GM12878 (cell line): Measurements from ENCODE around the gene EMILIN3.

ENCODE experiments used
- CTCF ChIP-seq, 3 experiments: IDR thresholded peaks in 2 of 3; conservative IDR thresholded peaks in 1 of 3; 2 replicates each; pipeline ENCODE4 v1.5.1; 2011; ENCODE audit warnings: low read depth in 3 of 3, low read length in 3 of 3, mild to moderate bottlenecking in 3 of 3, control low read depth in 2 of 3, moderate library complexity in 2 of 3, inconsistent platforms in 1 of 3, mixed read lengths in 1 of 3; ENCODE audit not compliant: control insufficient read depth in 2 of 3, insufficient read depth in 1 of 3; ENCODE audit errors: extremely low read depth in 1 of 3
- EP300 ChIP-seq, 2 experiments: fragments of 150-350 bp in 1 of 2; IDR thresholded peaks; 2 replicates each; pipeline ENCODE4 v1.6.1; 2011 to 2012; ENCODE audit warnings: low read depth in 2 of 2, low read length in 2 of 2, borderline replicate concordance in 1 of 2, improper control_type of control experiment in 1 of 2, inconsistent platforms in 1 of 2; ENCODE audit not compliant: control insufficient read depth in 1 of 2
- FOXK2 ChIP-seq: fragments of 450-650 bp; IDR thresholded peaks from 2 replicates; pipeline ENCODE4 v1.6.1; 2017; ENCODE audit warnings: mild to moderate bottlenecking, moderate library complexity
- KDM1A ChIP-seq: fragments of 200-600 bp; sonication (generic); IDR thresholded peaks from 2 replicates; pipeline ENCODE4 v1.6.1; 2016; ENCODE audit warnings: borderline replicate concordance
- TAF1 ChIP-seq: IDR thresholded peaks from 2 replicates; pipeline ENCODE4 v1.6.1; 2011; ENCODE audit warnings: mild to moderate bottlenecking, low read depth, low read length, borderline replicate concordance
- TF ChIP-seq, protein P1 (sequence below): IDR thresholded peaks from 2 replicates; pipeline ENCODE4 v1.6.1; 2011; ENCODE audit warnings: low read depth, low read length, improper control_type of control experiment, borderline replicate concordance

DNA sequence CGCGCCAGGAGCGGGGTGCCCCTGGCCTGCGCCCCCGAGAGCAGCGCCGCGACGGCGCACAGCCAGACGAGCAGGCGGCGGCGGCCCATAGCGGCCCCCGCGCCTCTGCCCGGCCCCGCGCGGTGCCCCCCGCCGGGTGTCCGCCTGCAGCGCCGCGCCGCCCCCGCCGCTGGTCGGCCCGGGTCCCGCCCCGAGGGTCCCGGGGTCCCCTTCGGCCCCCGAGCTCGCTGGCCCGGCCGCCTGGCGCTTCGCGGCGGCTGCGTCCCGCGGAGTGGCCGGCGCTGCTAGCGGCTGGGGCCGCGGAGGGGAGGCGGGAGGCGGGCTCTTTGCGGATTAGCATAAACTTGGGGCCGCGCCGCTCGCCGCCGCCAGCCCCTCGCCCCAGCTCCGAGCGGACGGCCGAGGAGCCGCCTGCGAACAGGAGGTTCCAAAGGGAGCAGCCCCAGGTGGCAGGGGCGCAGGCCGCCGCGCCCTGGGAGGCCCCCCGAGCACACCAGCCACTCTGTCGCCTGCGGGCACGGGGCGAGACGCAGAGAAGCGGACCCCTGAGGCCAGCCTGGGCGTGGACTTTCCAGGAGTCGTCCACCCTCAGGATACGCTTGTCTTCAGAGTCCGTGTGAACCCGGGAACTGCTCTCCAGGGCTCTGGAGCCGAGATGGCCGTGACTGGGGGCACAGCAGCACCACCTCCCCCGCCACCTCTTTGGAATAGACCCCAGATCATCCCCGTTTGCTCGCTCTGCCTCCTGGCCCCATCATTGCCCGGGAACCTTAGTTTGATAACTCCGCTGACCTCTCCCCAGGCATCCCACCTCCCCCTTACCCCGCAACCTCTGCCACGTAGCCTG, at the start of gene EMILIN3:
- TF ChIP-seq TAF1 (no peak), KDM1A (no peak), CTCF (IDR thresholded peaks at IDR 0.05 in 2 of 3, conservative IDR thresholded peaks at IDR 0.05 in 1 of 3; ENCODE audit: control insufficient read depth in 2 of 3, extremely low read depth in 1 of 3, insufficient read depth in 1 of 3, low read depth in 3 of 3, low read length in 3 of 3) (no peak), EP300 (IDR thresholded peaks at IDR 0.05; ENCODE audit: borderline replicate concordance in 1 of 2, control insufficient read depth in 1 of 2, low read depth in 2 of 2, low read length in 2 of 2) (no peak), FOXK2 (no peak)
- TF ChIP-seq, protein P1, sequence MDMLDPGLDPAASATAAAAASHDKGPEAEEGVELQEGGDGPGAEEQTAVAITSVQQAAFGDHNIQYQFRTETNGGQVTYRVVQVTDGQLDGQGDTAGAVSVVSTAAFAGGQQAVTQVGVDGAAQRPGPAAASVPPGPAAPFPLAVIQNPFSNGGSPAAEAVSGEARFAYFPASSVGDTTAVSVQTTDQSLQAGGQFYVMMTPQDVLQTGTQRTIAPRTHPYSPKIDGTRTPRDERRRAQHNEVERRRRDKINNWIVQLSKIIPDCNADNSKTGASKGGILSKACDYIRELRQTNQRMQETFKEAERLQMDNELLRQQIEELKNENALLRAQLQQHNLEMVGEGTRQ: no peak
